Nephron progenitor cell (in vitro differentiated cells): Measurements from ENCODE around the gene CTNNA3.

ENCODE experiments used
- DNase-seq: peaks from one replicate; pipeline ENCODE4 v3.0.0; 2021
- H3K27ac Mint-ChIP-seq: 2 replicates; pipeline ENCODE4 v1.8.0; 2021; ENCODE audit warnings: mild to moderate bottlenecking, moderate library complexity, mixed read lengths
- H3K27me3 Mint-ChIP-seq: 2 replicates; pipeline ENCODE4 v1.8.0; 2021; ENCODE audit warnings: mild to moderate bottlenecking, low read depth, mixed read lengths; ENCODE audit not compliant: poor library complexity
- H3K36me3 Mint-ChIP-seq: 2 replicates; pipeline ENCODE4 v1.8.0; 2021; ENCODE audit warnings: low read depth, mixed read lengths
- H3K4me1 Mint-ChIP-seq: 2 replicates; pipeline ENCODE4 v1.8.0; 2021; ENCODE audit warnings: mixed read lengths
- H3K4me3 Mint-ChIP-seq: 2 replicates; pipeline ENCODE4 v1.8.0; 2021; ENCODE audit warnings: mild to moderate bottlenecking, moderate library complexity, mixed read lengths
- H3K9me3 Mint-ChIP-seq: 2 replicates; pipeline ENCODE4 v1.8.0; 2021; ENCODE audit warnings: mild to moderate bottlenecking, moderate library complexity, mixed read lengths
- TF ChIP-seq, protein P1 (sequence below): fragments of 200-600 bp; sonication (generic); IDR thresholded peaks from 2 replicates; pipeline ENCODE4 v1.5.0; 2021; ENCODE audit warnings: antibody characterized with exemption

CTNNA3 gene

DNA sequence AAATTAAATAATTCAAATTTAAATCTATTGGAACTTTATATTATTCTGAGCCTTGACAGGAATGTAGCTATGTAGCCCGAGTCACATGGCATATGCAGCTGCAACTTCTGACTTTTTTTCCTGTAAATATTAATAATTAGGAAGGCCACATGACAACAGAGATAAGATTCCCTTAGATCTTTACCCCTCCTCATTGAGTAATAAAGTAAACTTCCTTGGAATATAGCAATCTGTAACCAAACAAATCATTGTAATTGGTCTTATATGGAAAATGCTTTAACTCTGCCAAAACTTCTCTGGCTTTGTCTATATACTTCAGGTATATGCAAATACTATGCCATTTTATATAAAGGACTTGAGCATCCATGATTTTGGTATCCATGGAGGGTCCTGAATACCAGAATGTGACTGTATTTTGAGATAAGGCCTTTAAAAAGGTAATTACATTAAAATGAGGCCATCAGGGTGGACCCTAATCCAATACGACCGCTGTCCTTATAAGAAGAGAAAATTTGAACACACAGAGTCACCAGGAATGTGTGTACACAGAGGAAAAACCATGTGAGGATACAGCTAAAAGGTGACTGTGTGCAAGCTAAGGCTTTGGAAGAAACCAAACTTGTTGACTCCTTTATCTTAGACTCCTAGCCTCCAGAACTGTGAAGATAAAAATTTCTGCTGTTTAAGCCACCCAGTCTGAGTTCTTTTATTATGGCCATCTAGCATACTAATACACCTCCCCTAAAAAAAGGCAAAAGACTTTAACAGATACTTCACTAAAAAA is 222.0 kb downstream of the CTNNA3 start:
- TF ChIP-seq, protein P1, sequence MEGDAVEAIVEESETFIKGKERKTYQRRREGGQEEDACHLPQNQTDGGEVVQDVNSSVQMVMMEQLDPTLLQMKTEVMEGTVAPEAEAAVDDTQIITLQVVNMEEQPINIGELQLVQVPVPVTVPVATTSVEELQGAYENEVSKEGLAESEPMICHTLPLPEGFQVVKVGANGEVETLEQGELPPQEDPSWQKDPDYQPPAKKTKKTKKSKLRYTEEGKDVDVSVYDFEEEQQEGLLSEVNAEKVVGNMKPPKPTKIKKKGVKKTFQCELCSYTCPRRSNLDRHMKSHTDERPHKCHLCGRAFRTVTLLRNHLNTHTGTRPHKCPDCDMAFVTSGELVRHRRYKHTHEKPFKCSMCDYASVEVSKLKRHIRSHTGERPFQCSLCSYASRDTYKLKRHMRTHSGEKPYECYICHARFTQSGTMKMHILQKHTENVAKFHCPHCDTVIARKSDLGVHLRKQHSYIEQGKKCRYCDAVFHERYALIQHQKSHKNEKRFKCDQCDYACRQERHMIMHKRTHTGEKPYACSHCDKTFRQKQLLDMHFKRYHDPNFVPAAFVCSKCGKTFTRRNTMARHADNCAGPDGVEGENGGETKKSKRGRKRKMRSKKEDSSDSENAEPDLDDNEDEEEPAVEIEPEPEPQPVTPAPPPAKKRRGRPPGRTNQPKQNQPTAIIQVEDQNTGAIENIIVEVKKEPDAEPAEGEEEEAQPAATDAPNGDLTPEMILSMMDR, result no peak
- H3K27ac Mint-ChIP-seq, result no peak overlapping the region
- DNase-seq, result no peak
- H3K4me1 Mint-ChIP-seq, result no peaks in the 10 kb centered on the region
- H3K36me3 Mint-ChIP-seq, result no peaks in the 10 kb centered on the region
- H3K9me3 Mint-ChIP-seq, result peaks cover 33% of the 10 kb centered on the region
- H3K4me3 Mint-ChIP-seq, result no peak overlapping the region
- peaks cover 3% of the 10 kb centered on the region for H3K27me3 Mint-ChIP-seq

- TF ChIP-seq, protein P1, result no peak
- no peaks in the 10 kb centered on the region for H3K27me3 Mint-ChIP-seq
- no peak for DNase-seq
These were observed 225.0 kb downstream of the CTNNA3 start for GRCh38 chr10:67471022-67471421.

DNA sequence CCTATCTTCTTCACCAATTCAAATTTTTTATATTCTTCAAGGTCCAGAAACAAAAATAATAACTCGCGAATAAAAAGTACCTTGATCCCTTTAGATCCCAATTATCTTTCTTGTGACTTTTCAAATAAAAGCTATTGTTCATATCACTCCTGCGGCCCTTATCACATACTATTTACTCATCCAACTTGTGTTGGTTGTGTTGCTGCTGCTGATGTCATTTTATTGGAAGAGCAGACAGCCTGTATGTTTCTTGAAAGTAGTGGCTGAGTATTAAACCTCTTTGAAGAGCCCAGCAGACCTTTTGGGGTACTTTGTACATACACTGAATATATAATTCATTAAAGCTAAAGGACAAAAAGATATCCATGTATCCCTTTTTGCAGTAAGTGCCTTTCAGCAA is 231.7 kb downstream of the CTNNA3 start:
- no peak overlapping the region for H3K4me3 Mint-ChIP-seq
- DNase-seq, result no peak
- H3K27me3 Mint-ChIP-seq, result no peaks in the 10 kb centered on the region
- TF ChIP-seq, protein P1, result no peak
- no peaks in the 10 kb centered on the region for H3K36me3 Mint-ChIP-seq
- H3K4me1 Mint-ChIP-seq, result no peaks in the 10 kb centered on the region
- no peak overlapping the region for H3K27ac Mint-ChIP-seq
- no peaks in the 10 kb centered on the region for H3K9me3 Mint-ChIP-seq

More at GRCh38 chr10:67471022-67471421, 225.0 kb downstream of the CTNNA3 start:
- Mint-ChIP-seq H3K4me1 (no peaks in the 10 kb centered on the region), H3K27ac (no peak overlapping the region), H3K4me3 (no peak overlapping the region), H3K9me3 (peaks cover 4% of the 10 kb centered on the region), H3K36me3 (no peaks in the 10 kb centered on the region)

- H3K36me3 Mint-ChIP-seq, result no peaks in the 10 kb centered on the region
- TF ChIP-seq, protein P1, result no peak
- H3K4me1 Mint-ChIP-seq, result no peaks in the 10 kb centered on the region
- H3K9me3 Mint-ChIP-seq, result peaks cover 25% of the 10 kb centered on the region
- DNase-seq, result no peak
- H3K4me3 Mint-ChIP-seq, result no peak overlapping the region
- H3K27ac Mint-ChIP-seq, result no peak overlapping the region
- peaks cover 2% of the 10 kb centered on the region for H3K27me3 Mint-ChIP-seq
These were observed 243.1 kb downstream of the CTNNA3 start for GRCh38 chr10:67452892-67453291.

GRCh38 chr10:67438605-67439304 is 257.2 kb downstream of the CTNNA3 start:
- Mint-ChIP-seq H3K27me3 (no peaks in the 10 kb centered on the region), H3K36me3 (no peaks in the 10 kb centered on the region), H3K4me1 (no peaks in the 10 kb centered on the region), H3K9me3 (peaks cover 31% of the 10 kb centered on the region), H3K4me3 (no peak overlapping the region), H3K27ac (no peak overlapping the region)
- TF ChIP-seq, protein P1, result no peak
- DNase-seq, result no peak
